CD14-positive monocyte (primary cell): ENCODE measurements around the gene LRPAP1. TPM values are rescaled to one million over a fixed set of nuclear protein-coding genes. Genes with fewer than 3 reads are reported as not detected.

ENCODE experiments used
- DNase-seq, 3 donors: peaks; one replicate each; pipeline ENCODE4 v3.0.0-alpha.2; 2011 to 2022
- H2AFZ ChIP-seq: 2 replicates; pipeline ENCODE4 v1.6.0; 2012; ENCODE audit warnings: mild to moderate bottlenecking, low read depth, low read length, inconsistent platforms; ENCODE audit not compliant: insufficient read depth, poor library complexity, severe bottlenecking
- H3K27ac ChIP-seq, 2 donors: 1 replicate in 1 of 2; 2 replicates in 1 of 2; pipeline ENCODE4 v1.5.1; 2012 to 2013; ENCODE audit warnings: low read length in 2 of 2, control low read depth in 1 of 2, inconsistent platforms in 1 of 2, low read depth in 1 of 2, mild to moderate bottlenecking in 1 of 2
- H3K27me3 ChIP-seq, 2 donors: one replicate each; pipeline versions ENCODE4 v1.6.0 to v1.6.1; 2011 to 2013; ENCODE audit warnings: low read length in 2 of 2; ENCODE audit not compliant: control insufficient read depth in 2 of 2, insufficient read depth in 2 of 2
- H3K36me3 ChIP-seq, 2 donors: replicated peaks in 1 of 2; 1 replicate in 1 of 2; 2 replicates in 1 of 2; pipeline versions ENCODE4 v1.5.1 to v1.6.1; 2012 to 2013; ENCODE audit warnings: low read length in 2 of 2, control low read depth in 1 of 2, inconsistent platforms in 1 of 2, mild to moderate bottlenecking in 1 of 2; ENCODE audit not compliant: insufficient read depth in 2 of 2, control insufficient read depth in 1 of 2
- H3K4me1 ChIP-seq, 2 donors: 1 replicate in 1 of 2; 2 replicates in 1 of 2; pipeline versions ENCODE4 v1.5.1 to v1.6.1; 2012 to 2013; ENCODE audit warnings: low read length in 2 of 2, control low read depth in 1 of 2, inconsistent platforms in 1 of 2, mild to moderate bottlenecking in 1 of 2, moderate library complexity in 1 of 2; ENCODE audit not compliant: insufficient read depth in 2 of 2, control insufficient read depth in 1 of 2
- H3K4me2 ChIP-seq: replicated peaks from 2 replicates; pipeline ENCODE3; 2012; ENCODE audit warnings: low read length, moderate library complexity, mild to moderate bottlenecking; ENCODE audit not compliant: poor library complexity, severe bottlenecking; ENCODE audit errors: extremely low read depth
- H3K4me3 ChIP-seq, 3 experiments: fragments of 200-600 bp in 1 of 3; sonication (generic) in 1 of 3; replicated peaks in 1 of 3; 1 replicate in 2 of 3; 2 replicates in 1 of 3; pipeline ENCODE4 v1.5.1; 2011 to 2013; ENCODE audit warnings: low read length in 3 of 3, mild to moderate bottlenecking in 3 of 3, control low read depth in 2 of 3, low read depth in 2 of 3, inconsistent platforms in 1 of 3, moderate library complexity in 1 of 3
- H3K79me2 ChIP-seq: 2 replicates; pipeline ENCODE4 v1.6.0; 2012; ENCODE audit warnings: mild to moderate bottlenecking, control low read depth, inconsistent platforms, low read length, moderate library complexity; ENCODE audit not compliant: insufficient read depth
- H3K9ac ChIP-seq: 2 replicates; pipeline ENCODE4 v1.6.0; 2017; ENCODE audit warnings: low read length, mild to moderate bottlenecking; ENCODE audit not compliant: insufficient read depth, poor library complexity, severe bottlenecking
- H3K9me3 ChIP-seq, 2 donors: replicated peaks in 1 of 2; 1 replicate in 1 of 2; 2 replicates in 1 of 2; pipeline versions ENCODE4 v1.5.1 to v1.6.1; 2012 to 2013; ENCODE audit warnings: low read length in 2 of 2, control low read depth in 1 of 2; ENCODE audit not compliant: control insufficient read depth in 1 of 2, insufficient read depth in 1 of 2
- H4K20me1 ChIP-seq: 2 replicates; pipeline ENCODE4 v1.6.0; 2012; ENCODE audit warnings: mild to moderate bottlenecking, low read length, control low read depth, moderate library complexity; ENCODE audit not compliant: insufficient read depth
- H3K27ac Mint-ChIP-seq, 7 donors: one replicate each; pipeline ENCODE4 v1.8.0; 2020; ENCODE audit warnings: mild to moderate bottlenecking in 7 of 7, mixed read lengths in 7 of 7, moderate library complexity in 6 of 7, inconsistent platforms in 2 of 7
- H3K27me3 Mint-ChIP-seq, 3 donors: one replicate each; pipeline ENCODE4 v1.8.0; 2021 to 2022; ENCODE audit warnings: low read depth in 3 of 3, mild to moderate bottlenecking in 3 of 3, mixed read lengths in 3 of 3, moderate library complexity in 3 of 3, inconsistent platforms in 1 of 3
- H3K36me3 Mint-ChIP-seq, 2 donors: one replicate each; pipeline ENCODE4 v1.8.0; 2020; ENCODE audit warnings: mixed read lengths in 2 of 2, inconsistent platforms in 1 of 2, mild to moderate bottlenecking in 1 of 2
- H3K4me1 Mint-ChIP-seq: one replicate; pipeline ENCODE4 v1.8.0; 2020; ENCODE audit warnings: mild to moderate bottlenecking, mixed read lengths
- H3K4me3 Mint-ChIP-seq, 2 donors: one replicate each; pipeline ENCODE4 v1.8.0; 2020; ENCODE audit warnings: mild to moderate bottlenecking in 2 of 2, mixed read lengths in 2 of 2, moderate library complexity in 1 of 2
- H3K9me3 Mint-ChIP-seq, 7 donors: one replicate each; pipeline ENCODE4 v1.8.0; 2020 to 2022; ENCODE audit warnings: mixed read lengths in 7 of 7, mild to moderate bottlenecking in 6 of 7, moderate library complexity in 6 of 7, inconsistent platforms in 2 of 7
- WGBS: methylation state at CpG from one replicate; pipeline ENCODE4 v1.1.5; 2013; ENCODE audit warnings: missing lambda C conversion rate; ENCODE audit not compliant: insufficient coverage; 5-methylcytosine and 5-hydroxymethylcytosine counted together
- intact Hi-C, 2 donors: fragments of 100-400 bp; cut with micrococcal nuclease; formaldehyde crosslinking; loops; one replicate each; pipeline versions ENCODE4 v1.15.0 to v1.15.1; 2023
- polyA plus RNA-seq, 3 donors: library from polyadenylated mRNA; depleted of rRNA in 1 of 3; unstranded in 2 of 3; stranded (reverse) in 1 of 3; fragments of 300-500 nt in 2 of 3; fragments of >200 nt in 1 of 3; fragmentation: Illumina TruSeq in 2 of 3; gene quantifications; 1 replicate in 2 of 3; 2 replicates in 1 of 3; pipeline ENCODE4 v1.2.3, GENCODE V29; 2012 to 2021
- TF ChIP-seq, protein P1 (sequence below): fragments of 200-600 bp; IDR thresholded peaks from one replicate; pipeline ENCODE4 v1.8.0; 2022; ENCODE audit warnings: antibody characterized with exemption, mild to moderate bottlenecking

The LRPAP1 gene
- polyA plus RNA-seq, 3 donors = 169 to 204 (median 180) TPM

DNA sequence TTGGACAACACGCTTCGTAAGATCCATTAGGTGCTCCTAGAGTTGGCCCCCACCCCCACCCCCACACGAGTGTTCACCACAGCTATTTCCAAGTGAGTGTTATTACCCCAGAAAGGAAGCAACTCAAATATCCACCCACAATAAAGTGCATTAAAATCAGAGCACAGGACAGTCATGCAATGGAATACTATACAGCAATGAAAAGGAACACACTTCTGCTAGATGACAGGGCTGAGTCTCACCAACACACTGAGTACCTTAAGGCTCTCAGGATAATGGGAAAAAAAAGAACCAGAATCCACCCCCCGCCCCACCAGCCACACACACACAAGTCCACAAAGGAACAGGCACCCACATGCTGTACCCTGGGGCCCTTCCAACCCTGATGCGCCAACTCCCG is 21.0 kb downstream of the LRPAP1 start:
- Histone ChIP-seq H3K4me1 (no peaks in the 10 kb centered on the region), H3K79me2 (peaks cover 42% of the 10 kb centered on the region), H3K9ac (no peak overlapping the region), H3K27me3 (no peaks in the 10 kb centered on the region), H3K36me3 (peaks cover 87 to 100% of the 10 kb centered on the region in 2 donors), H3K4me2 (no peak overlapping the region), H3K9me3 (peaks cover 0 to 4% of the 10 kb centered on the region in 2 donors), H2AFZ (no peak overlapping the region), H4K20me1 (peaks cover 88% of the 10 kb centered on the region), H3K27ac (no peak overlapping the region), H3K4me3 (no peak overlapping the region)
- Mint-ChIP-seq H3K27ac (peak overlapping the region in 2 of 7 donors; percentile 28 to 37), H3K9me3 (peaks cover 0 to 10% (median 0%) of the 10 kb centered on the region in 7 donors), H3K36me3 (peaks cover 80 to 92% of the 10 kb centered on the region in 2 donors), H3K27me3 (no peaks in the 10 kb centered on the region), H3K4me3 (no peak overlapping the region), H3K4me1 (peaks cover 8% of the 10 kb centered on the region)
- TF ChIP-seq, protein P1, sequence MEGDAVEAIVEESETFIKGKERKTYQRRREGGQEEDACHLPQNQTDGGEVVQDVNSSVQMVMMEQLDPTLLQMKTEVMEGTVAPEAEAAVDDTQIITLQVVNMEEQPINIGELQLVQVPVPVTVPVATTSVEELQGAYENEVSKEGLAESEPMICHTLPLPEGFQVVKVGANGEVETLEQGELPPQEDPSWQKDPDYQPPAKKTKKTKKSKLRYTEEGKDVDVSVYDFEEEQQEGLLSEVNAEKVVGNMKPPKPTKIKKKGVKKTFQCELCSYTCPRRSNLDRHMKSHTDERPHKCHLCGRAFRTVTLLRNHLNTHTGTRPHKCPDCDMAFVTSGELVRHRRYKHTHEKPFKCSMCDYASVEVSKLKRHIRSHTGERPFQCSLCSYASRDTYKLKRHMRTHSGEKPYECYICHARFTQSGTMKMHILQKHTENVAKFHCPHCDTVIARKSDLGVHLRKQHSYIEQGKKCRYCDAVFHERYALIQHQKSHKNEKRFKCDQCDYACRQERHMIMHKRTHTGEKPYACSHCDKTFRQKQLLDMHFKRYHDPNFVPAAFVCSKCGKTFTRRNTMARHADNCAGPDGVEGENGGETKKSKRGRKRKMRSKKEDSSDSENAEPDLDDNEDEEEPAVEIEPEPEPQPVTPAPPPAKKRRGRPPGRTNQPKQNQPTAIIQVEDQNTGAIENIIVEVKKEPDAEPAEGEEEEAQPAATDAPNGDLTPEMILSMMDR = no peak
- 96% methylated on average over 4 of the region's 6 CpGs for WGBS
- intact Hi-C loops = no loop called here
- DNase-seq = no peak

DNA sequence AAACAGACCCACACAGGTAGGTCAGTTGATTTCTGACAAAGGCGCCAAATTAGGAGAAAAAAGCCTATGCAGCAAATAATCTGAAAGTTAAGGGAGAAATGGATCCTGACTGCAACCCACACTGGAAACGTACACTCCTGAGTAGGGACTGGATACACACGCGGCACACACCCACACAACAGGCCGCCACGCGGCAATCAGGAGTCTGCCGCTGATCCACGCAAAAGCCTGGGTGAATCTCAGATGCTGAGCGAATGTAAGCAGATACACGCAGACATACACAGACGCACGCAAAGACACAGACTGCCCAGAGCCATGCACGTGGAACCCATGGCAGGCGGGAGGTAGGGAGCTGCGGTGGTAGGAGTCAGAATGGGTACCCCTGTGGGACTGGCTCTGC is 21.7 kb downstream of the LRPAP1 start:
- peaks cover 8% of the 10 kb centered on the region for H3K4me1 Mint-ChIP-seq
- H3K27me3 Mint-ChIP-seq = no peaks in the 10 kb centered on the region
- Histone ChIP-seq H3K4me3 (no peak overlapping the region), H3K79me2 (peaks cover 49% of the 10 kb centered on the region), H3K4me1 (no peaks in the 10 kb centered on the region), H3K4me2 (no peak overlapping the region), H2AFZ (no peak overlapping the region), H3K9me3 (peaks cover 0 to 4% of the 10 kb centered on the region in 2 donors), H3K27me3 (no peaks in the 10 kb centered on the region), H3K27ac (no peak overlapping the region), H3K36me3 (peaks cover 87 to 100% of the 10 kb centered on the region in 2 donors), H4K20me1 (peaks cover 92% of the 10 kb centered on the region), H3K9ac (no peak overlapping the region)
- H3K27ac Mint-ChIP-seq = no peak overlapping the region
- no peak overlapping the region for H3K4me3 Mint-ChIP-seq
- no peak for DNase-seq
- intact Hi-C loops = no loop called here
- 97% methylated on average over 15 of the region's 16 CpGs for WGBS
- TF ChIP-seq, protein P1 = no peak
- peaks cover 0 to 9% (median 0%) of the 10 kb centered on the region in 7 donors for H3K9me3 Mint-ChIP-seq
- peaks cover 79 to 92% of the 10 kb centered on the region in 2 donors for H3K36me3 Mint-ChIP-seq
